Colonic mucosa (tissue), 4 donors: ENCODE measurements around the gene GRID1. TPM values are rescaled to one million over a fixed set of nuclear protein-coding genes. Genes with fewer than 3 reads are reported as not detected.
A peak's percentile ranks its signal among the peaks of the same experiment; 100 is the strongest.

Source experiments
- DNase-seq: peaks from one replicate; pipeline ENCODE4 v3.0.0-alpha.2; 2020
- H3K27ac ChIP-seq: fragments of 200-600 bp; one replicate; pipeline ENCODE4 v1.8.0; 2021
- H3K27me3 ChIP-seq: fragments of 200-600 bp; one replicate; pipeline ENCODE4 v1.8.0; 2021
- H3K36me3 ChIP-seq: fragments of 200-600 bp; one replicate; pipeline ENCODE4 v1.8.0; 2021
- H3K4me1 ChIP-seq: fragments of 200-600 bp; one replicate; pipeline ENCODE4 v1.8.0; 2021; ENCODE audit warnings: mild to moderate bottlenecking
- H3K4me3 ChIP-seq: fragments of 200-600 bp; one replicate; pipeline ENCODE4 v1.8.0; 2021
- H3K9ac ChIP-seq, 2 donors: one replicate each; pipeline ENCODE4 v1.7.0; 2013; ENCODE audit warnings: control low read depth in 2 of 2, low read depth in 2 of 2, low read length in 2 of 2
- H3K9me3 ChIP-seq: fragments of 200-600 bp; one replicate; pipeline ENCODE4 v1.8.0; 2021
- CTCF ChIP-seq: fragments of 200-600 bp; IDR thresholded peaks from one replicate; pipeline ENCODE4 v1.8.0; 2022; ENCODE audit warnings: antibody characterized with exemption, mild to moderate bottlenecking
- intact Hi-C: fragments of 100-400 bp; cut with DNase I; formaldehyde crosslinking; loops from one replicate; pipeline ENCODE4 v1.14.1; 2022
- total RNA-seq, 2 donors: library from RNA; stranded (reverse); fragmentation: NEBNext Ultra II Directional in 1 of 2; extraction: Animal tissue kit (Norgen Biotek cat#: 25700) in 1 of 2; gene quantifications; one replicate each; pipeline ENCODE4 v1.2.1, GENCODE V29; 2021
- donor health status: healthy.
- donor health status: DM: no; HTN: no; CAD: no.
- donor health status: DM: no; HTN: no; CAD: no.

Gene GRID1
- total RNA-seq, 2 donors from 2014 or later: 0.30 to 0.37 TPM

GRCh38 chr10:86355571-86356038, 11.0 kb downstream of the GRID1 start:
- no peak for TF ChIP-seq CTCF
- H3K9me3 ChIP-seq: no peaks in the 10 kb centered on the region
- intact Hi-C loops: no loop called here
- H3K4me3 ChIP-seq: no peak overlapping the region
- no peaks in the 10 kb centered on the region for H3K36me3 ChIP-seq
- no peak overlapping the region for H3K9ac ChIP-seq
- DNase-seq: peak; percentile 36
- no peaks in the 10 kb centered on the region for H3K27me3 ChIP-seq
- H3K27ac ChIP-seq: no peak overlapping the region
- H3K4me1 ChIP-seq: no peaks in the 10 kb centered on the region

DNA sequence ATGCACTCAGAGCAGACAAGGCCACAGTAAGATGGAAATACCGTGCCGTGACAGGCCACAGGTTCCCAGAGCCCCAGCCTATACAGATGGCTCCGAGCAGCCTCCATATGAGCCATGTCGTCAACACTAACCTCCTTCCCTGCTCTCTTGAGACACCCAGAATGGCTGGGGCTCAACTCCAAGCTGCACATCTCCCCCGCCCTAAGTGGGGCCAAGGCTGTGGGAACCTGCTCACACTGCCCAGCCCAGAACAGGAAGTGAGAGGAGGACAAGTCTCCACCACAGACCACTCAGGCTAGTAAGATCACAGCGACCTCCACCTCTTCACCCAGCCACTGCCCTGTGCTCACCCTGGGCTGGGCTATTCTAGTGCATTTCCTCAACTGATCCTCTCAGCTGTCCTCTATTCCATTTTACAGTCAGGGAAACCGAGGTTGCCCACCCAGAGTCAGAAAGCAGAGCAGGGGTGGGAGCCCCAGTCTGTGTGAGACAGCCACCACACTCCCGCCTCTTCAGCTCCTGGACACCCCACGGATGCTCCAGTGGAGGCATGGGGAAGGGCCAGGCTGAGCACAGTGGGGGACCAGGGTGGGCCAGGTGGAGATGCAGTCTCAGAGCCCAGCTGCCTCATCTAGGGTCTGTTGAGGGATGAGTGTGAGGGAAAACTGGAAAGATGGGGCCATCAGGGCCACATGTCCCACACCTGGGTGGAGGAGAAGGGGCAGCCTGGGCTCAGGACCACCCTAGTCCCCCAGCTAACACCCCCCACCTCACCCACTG, 11.6 kb downstream of the GRID1 start:
- intact Hi-C loops: no loop called here
- no peak overlapping the region for H3K9ac ChIP-seq
- H3K4me1 ChIP-seq: no peaks in the 10 kb centered on the region
- no peak overlapping the region for H3K27ac ChIP-seq
- DNase-seq: no peak
- TF ChIP-seq CTCF: no peak
- no peaks in the 10 kb centered on the region for H3K9me3 ChIP-seq
- no peak overlapping the region for H3K4me3 ChIP-seq
- no peaks in the 10 kb centered on the region for H3K27me3 ChIP-seq
- H3K36me3 ChIP-seq: no peaks in the 10 kb centered on the region

- TF ChIP-seq CTCF: no peak
- no peak overlapping the region for H3K4me3 ChIP-seq
- no peak overlapping the region for H3K27ac ChIP-seq
- DNase-seq: no peak
- H3K9ac ChIP-seq: no peak overlapping the region
- no peaks in the 10 kb centered on the region for H3K27me3 ChIP-seq
- no peaks in the 10 kb centered on the region for H3K9me3 ChIP-seq
- H3K4me1 ChIP-seq: no peaks in the 10 kb centered on the region
- intact Hi-C loops: no loop called here
- no peaks in the 10 kb centered on the region for H3K36me3 ChIP-seq
These were observed 12.8 kb downstream of the GRID1 start for GRCh38 chr10:86353506-86354485.

DNA sequence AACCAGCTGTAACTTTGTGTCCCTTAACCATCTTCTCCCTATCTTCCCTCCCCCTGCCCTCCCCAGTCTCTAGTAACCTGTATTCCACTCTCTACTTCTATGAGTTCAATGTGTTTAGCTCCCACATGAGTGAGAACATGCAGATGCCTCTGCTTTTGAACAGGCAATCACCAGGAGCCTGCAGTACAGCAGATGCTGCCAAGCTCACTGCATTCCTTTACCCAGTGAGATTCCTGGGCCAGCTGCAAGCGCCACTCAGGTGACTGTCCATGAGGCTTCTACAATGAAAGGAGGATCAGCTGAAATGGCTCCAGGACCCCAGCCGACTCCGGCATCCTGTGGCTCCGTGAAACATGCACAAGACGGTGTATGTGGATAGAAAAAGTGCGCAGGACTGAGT, 15.7 kb downstream of the GRID1 start:
- H3K4me1 ChIP-seq: no peaks in the 10 kb centered on the region
- H3K4me3 ChIP-seq: no peak overlapping the region
- no peak overlapping the region for H3K9ac ChIP-seq
- H3K27ac ChIP-seq: no peak overlapping the region
- no peak for TF ChIP-seq CTCF
- H3K36me3 ChIP-seq: no peaks in the 10 kb centered on the region
- no peaks in the 10 kb centered on the region for H3K9me3 ChIP-seq
- intact Hi-C loops: no loop called here
- H3K27me3 ChIP-seq: no peaks in the 10 kb centered on the region
- DNase-seq: no peak

GRCh38 chr10:86349940-86350630, 16.5 kb downstream of the GRID1 start:
- Histone ChIP-seq H3K9me3 (no peaks in the 10 kb centered on the region), H3K4me1 (no peaks in the 10 kb centered on the region), H3K27ac (no peak overlapping the region), H3K36me3 (no peaks in the 10 kb centered on the region), H3K27me3 (no peaks in the 10 kb centered on the region), H3K4me3 (no peak overlapping the region), H3K9ac (no peak overlapping the region)
- intact Hi-C loops: no loop called here
- no peak for DNase-seq
- no peak for TF ChIP-seq CTCF
